Tibial nerve (tissue), 3 donors: ENCODE data around the gene OCA2.

Experiments used
- POLR2A ChIP-seq, 2 donors: fragments of 450-650 bp; IDR thresholded peaks; one replicate each; pipeline ENCODE4 v1.6.1; 2017; ENCODE audit warnings: antibody characterized with exemption in 2 of 2, mild to moderate bottlenecking in 2 of 2, moderate library complexity in 2 of 2
- TF ChIP-seq, protein P1 (sequence below), 5 experiments: fragments of 200-600 bp in 3 of 5; fragments of 450-650 bp in 2 of 5; sonication (generic) in 3 of 5; IDR thresholded peaks; one replicate each; pipeline ENCODE4 v1.5.1; 2016 to 2019; ENCODE audit warnings: antibody characterized with exemption in 5 of 5, mild to moderate bottlenecking in 3 of 5, moderate library complexity in 2 of 5

DNA sequence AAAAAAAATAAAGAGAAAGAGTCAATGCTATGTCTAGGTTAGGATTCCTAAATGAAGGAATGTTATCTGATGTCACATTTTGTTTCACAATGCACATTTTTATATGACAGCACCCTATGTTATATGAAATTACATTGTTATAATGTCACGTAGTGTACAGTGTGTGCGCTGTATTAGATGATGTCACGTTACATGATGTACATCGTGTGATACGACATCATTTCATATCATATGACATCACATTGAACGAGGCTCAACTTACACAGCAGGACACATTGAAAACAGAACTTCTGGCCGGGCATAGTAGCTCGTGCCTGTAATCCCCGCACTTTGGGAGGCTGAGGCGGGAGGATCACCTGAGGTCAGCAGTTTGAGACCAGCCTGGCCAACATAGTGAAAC is 150.0 kb downstream of the OCA2 start:
- TF ChIP-seq, protein P1, sequence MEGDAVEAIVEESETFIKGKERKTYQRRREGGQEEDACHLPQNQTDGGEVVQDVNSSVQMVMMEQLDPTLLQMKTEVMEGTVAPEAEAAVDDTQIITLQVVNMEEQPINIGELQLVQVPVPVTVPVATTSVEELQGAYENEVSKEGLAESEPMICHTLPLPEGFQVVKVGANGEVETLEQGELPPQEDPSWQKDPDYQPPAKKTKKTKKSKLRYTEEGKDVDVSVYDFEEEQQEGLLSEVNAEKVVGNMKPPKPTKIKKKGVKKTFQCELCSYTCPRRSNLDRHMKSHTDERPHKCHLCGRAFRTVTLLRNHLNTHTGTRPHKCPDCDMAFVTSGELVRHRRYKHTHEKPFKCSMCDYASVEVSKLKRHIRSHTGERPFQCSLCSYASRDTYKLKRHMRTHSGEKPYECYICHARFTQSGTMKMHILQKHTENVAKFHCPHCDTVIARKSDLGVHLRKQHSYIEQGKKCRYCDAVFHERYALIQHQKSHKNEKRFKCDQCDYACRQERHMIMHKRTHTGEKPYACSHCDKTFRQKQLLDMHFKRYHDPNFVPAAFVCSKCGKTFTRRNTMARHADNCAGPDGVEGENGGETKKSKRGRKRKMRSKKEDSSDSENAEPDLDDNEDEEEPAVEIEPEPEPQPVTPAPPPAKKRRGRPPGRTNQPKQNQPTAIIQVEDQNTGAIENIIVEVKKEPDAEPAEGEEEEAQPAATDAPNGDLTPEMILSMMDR (IDR thresholded peaks at IDR 0.05) = no peak
- TF ChIP-seq POLR2A (IDR thresholded peaks at IDR 0.05) = no peak
